ENCODE data around the gene ETS1. TPM values are rescaled to one million over a fixed set of nuclear protein-coding genes. Genes with fewer than 3 reads are reported as not detected.

The ETS1 gene
- total RNA-seq, 3 donors from 2014 or later (not counting 1 experiment from before 2014, with no cell fraction given), result 532 to 684 (median 589) TPM

DNA sequence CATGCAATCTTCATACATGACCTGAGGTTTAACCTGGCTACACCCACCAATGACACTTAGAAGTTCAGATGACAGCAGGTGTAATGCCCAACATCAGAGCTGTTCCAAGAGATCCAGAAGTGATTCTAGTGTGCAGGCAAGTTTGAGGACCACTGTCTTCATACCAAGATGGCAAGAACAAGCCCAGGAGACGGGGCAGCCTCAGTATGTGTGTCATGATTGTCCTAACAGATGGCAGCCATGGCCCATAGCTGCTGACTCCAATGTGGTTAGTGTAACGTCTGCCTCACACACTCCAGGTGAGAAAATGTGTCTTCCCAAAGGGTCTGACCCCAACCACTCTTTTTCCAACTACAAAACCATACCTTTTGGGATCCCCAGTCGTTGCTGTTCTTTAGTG, 97.3 kb downstream of the ETS1 start:
- intact Hi-C loops (cut with micrococcal nuclease), result loop anchor here (2.0 kb wide), 1 partner anchor 13 kb away; no protein-coding TSS in a partner anchor
- Histone ChIP-seq H3K27ac (ENCODE audit: low read length) (peak overlapping the region; percentile 34), H3K4me1 (ENCODE audit: control insufficient read depth, insufficient read depth, low read length) (peaks cover 55% of the 10 kb centered on the region), H3K9me3 (ENCODE audit: control insufficient read depth, insufficient read depth, low read length) (no peaks in the 10 kb centered on the region), H3K36me3 (ENCODE audit: control insufficient read depth, insufficient read depth, low read length) (peaks cover 73% of the 10 kb centered on the region), H3K4me3 (ENCODE audit: low read length) (no peak overlapping the region), H3K27me3 (ENCODE audit: control insufficient read depth, insufficient read depth, low read length) (no peaks in the 10 kb centered on the region)
- H3K9me3 Mint-ChIP-seq, result no peaks in the 10 kb centered on the region
- DNase-seq (no peak), ATAC-seq (no peak)
- no peaks in the 10 kb centered on the region for H3K27me3 Mint-ChIP-seq (ENCODE audit: low read depth in 2 of 2)
- peaks cover 90 to 91% of the 10 kb centered on the region in 2 donors for H3K4me1 Mint-ChIP-seq
- peak overlapping the region; percentile 98 to 99 for H3K27ac Mint-ChIP-seq
- 32% methylated on average over 3 of the region's 3 CpGs for WGBS (ENCODE audit: insufficient coverage)
- TF ChIP-seq, protein P1, sequence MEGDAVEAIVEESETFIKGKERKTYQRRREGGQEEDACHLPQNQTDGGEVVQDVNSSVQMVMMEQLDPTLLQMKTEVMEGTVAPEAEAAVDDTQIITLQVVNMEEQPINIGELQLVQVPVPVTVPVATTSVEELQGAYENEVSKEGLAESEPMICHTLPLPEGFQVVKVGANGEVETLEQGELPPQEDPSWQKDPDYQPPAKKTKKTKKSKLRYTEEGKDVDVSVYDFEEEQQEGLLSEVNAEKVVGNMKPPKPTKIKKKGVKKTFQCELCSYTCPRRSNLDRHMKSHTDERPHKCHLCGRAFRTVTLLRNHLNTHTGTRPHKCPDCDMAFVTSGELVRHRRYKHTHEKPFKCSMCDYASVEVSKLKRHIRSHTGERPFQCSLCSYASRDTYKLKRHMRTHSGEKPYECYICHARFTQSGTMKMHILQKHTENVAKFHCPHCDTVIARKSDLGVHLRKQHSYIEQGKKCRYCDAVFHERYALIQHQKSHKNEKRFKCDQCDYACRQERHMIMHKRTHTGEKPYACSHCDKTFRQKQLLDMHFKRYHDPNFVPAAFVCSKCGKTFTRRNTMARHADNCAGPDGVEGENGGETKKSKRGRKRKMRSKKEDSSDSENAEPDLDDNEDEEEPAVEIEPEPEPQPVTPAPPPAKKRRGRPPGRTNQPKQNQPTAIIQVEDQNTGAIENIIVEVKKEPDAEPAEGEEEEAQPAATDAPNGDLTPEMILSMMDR (IDR thresholded peaks at IDR 0.05), result no peak
- H3K36me3 Mint-ChIP-seq, result peaks cover 54% of the 10 kb centered on the region
- H3K4me3 Mint-ChIP-seq, result peak overlapping the region; percentile 72

DNA sequence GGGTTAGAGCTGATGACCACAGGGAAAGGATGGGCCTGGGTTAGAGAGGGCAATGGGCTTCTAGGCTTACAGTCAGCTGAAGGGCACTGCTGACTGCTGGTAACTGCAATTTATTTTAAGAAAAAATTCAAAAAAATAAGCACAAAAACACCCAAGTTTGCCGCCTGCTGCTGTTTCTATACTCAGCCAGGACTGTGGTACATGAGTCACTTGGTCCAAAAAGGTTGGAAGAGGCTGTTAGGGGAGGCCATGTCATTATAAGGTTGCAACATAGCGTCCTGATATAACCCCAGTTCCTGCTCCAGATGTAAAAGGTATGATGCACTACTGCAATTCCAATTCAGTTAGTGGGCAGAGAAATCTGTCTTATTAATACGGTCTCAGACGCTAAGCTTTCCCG, 98.9 kb downstream of the ETS1 start:
- DNase-seq (peak in 1 of 2 donors; percentile 48), ATAC-seq (peak in 2 of 3 donors; percentile 29 to 33)
- TF ChIP-seq, protein P1 (IDR thresholded peaks at IDR 0.05), result no peak
- intact Hi-C loops (cut with micrococcal nuclease), result no loop called here
- peak overlapping the region; percentile 98 to 99 for H3K27ac Mint-ChIP-seq
- Histone ChIP-seq H3K4me1 (ENCODE audit: control insufficient read depth, insufficient read depth, low read length) (peaks cover 62% of the 10 kb centered on the region), H3K27me3 (ENCODE audit: control insufficient read depth, insufficient read depth, low read length) (no peaks in the 10 kb centered on the region), H3K27ac (ENCODE audit: low read length) (peak overlapping the region; percentile 40), H3K4me3 (ENCODE audit: low read length) (no peak overlapping the region), H3K9me3 (ENCODE audit: control insufficient read depth, insufficient read depth, low read length) (no peaks in the 10 kb centered on the region), H3K36me3 (ENCODE audit: control insufficient read depth, insufficient read depth, low read length) (peaks cover 85% of the 10 kb centered on the region)
- WGBS (ENCODE audit: insufficient coverage), result 81% methylated on average over 3 of the region's 5 CpGs
- H3K4me1 Mint-ChIP-seq, result peaks cover 94% of the 10 kb centered on the region in 2 donors
- no peaks in the 10 kb centered on the region for H3K27me3 Mint-ChIP-seq (ENCODE audit: low read depth in 2 of 2)
- peak overlapping the region; percentile 13 for H3K4me3 Mint-ChIP-seq
- peaks cover 64% of the 10 kb centered on the region for H3K36me3 Mint-ChIP-seq
- H3K9me3 Mint-ChIP-seq, result no peaks in the 10 kb centered on the region

DNA sequence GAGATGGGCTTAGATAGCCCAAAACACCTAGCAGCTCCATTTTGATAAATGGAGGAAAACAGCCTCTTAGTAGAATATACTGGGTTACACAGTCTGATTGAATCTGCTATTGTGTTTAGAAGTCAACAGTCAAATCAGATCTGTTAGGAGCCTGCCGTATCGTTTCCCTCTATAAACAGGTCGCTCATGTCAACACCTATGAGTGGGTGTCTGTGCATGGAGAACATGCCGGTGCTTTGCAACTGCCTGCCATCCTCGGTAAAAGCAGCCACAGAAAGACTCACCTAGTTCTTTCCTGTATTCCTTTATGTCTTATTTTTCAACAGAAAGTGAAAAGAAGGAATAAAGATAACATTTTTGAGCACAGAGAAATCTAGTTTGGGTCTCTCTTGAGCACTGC, 99.4 kb downstream of the ETS1 start:
- ATAC-seq (no peak), DNase-seq (peak in 1 of 2 donors; percentile 52)
- TF ChIP-seq, protein P1 (IDR thresholded peaks at IDR 0.05), result no peak

DNA sequence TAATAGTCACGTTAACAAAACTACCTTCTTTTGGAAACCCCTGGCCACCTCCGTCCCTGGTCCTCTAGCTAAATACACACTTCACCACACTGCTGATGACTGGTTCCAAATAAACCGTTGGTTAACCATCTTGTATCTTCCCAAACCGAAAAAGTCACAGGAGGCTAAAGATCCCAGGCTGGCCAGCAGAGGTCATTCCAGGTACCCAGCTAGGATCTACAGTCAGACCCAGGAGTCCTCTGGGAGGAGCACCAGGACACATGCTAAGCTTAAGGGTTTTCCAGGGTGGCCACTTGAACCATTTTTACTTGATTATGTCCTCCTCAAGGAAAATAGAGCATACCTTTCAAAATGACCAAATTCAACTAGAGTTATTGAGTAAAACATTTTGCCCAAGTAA, 103.2 kb downstream of the ETS1 start:
- ATAC-seq (no peak), DNase-seq (peak in 1 of 2 donors; percentile 25)
- H3K27me3 Mint-ChIP-seq (ENCODE audit: low read depth in 2 of 2), result no peaks in the 10 kb centered on the region
- Histone ChIP-seq H3K27ac (ENCODE audit: low read length) (peak overlapping the region; percentile 92), H3K27me3 (ENCODE audit: control insufficient read depth, insufficient read depth, low read length) (no peaks in the 10 kb centered on the region), H3K4me3 (ENCODE audit: low read length) (no peak overlapping the region), H3K4me1 (ENCODE audit: control insufficient read depth, insufficient read depth, low read length) (peaks cover 63% of the 10 kb centered on the region), H3K9me3 (ENCODE audit: control insufficient read depth, insufficient read depth, low read length) (no peaks in the 10 kb centered on the region), H3K36me3 (ENCODE audit: control insufficient read depth, insufficient read depth, low read length) (peaks cover 92% of the 10 kb centered on the region)
- no peaks in the 10 kb centered on the region for H3K9me3 Mint-ChIP-seq
- WGBS (ENCODE audit: insufficient coverage), result 48% methylated on average over 4 of the region's 4 CpGs
- intact Hi-C loops (cut with micrococcal nuclease), result no loop called here
- peak overlapping the region; percentile 98 to 99 for H3K27ac Mint-ChIP-seq
- TF ChIP-seq, protein P1 (IDR thresholded peaks at IDR 0.05), result no peak
- H3K4me1 Mint-ChIP-seq, result peaks cover 91 to 95% of the 10 kb centered on the region in 2 donors
- peak overlapping the region; percentile 77 for H3K4me3 Mint-ChIP-seq
- H3K36me3 Mint-ChIP-seq, result peaks cover 64% of the 10 kb centered on the region

More for the DNA sequence above, 99.4 kb downstream of the ETS1 start:
- Histone ChIP-seq H3K36me3 (ENCODE audit: control insufficient read depth, insufficient read depth, low read length) (peaks cover 89% of the 10 kb centered on the region), H3K27me3 (ENCODE audit: control insufficient read depth, insufficient read depth, low read length) (no peaks in the 10 kb centered on the region), H3K4me1 (ENCODE audit: control insufficient read depth, insufficient read depth, low read length) (peaks cover 62% of the 10 kb centered on the region), H3K4me3 (ENCODE audit: low read length) (no peak overlapping the region), H3K9me3 (ENCODE audit: control insufficient read depth, insufficient read depth, low read length) (no peaks in the 10 kb centered on the region), H3K27ac (ENCODE audit: low read length) (peak overlapping the region; percentile 40)
- no peaks in the 10 kb centered on the region for H3K9me3 Mint-ChIP-seq
- no peaks in the 10 kb centered on the region for H3K27me3 Mint-ChIP-seq (ENCODE audit: low read depth in 2 of 2)
- H3K27ac Mint-ChIP-seq, result peak overlapping the region; percentile 98 to 99
- peaks cover 69% of the 10 kb centered on the region for H3K36me3 Mint-ChIP-seq
- intact Hi-C loops (cut with micrococcal nuclease), result no loop called here
- WGBS (ENCODE audit: insufficient coverage), result 83% methylated on average over 5 of the region's 5 CpGs
- peak overlapping the region; percentile 13 for H3K4me3 Mint-ChIP-seq
- H3K4me1 Mint-ChIP-seq, result peaks cover 94% of the 10 kb centered on the region in 2 donors
